Esophagus muscularis mucosa (tissue), 4 donors: ENCODE results near the gene ZDHHC4. TPM values are rescaled to one million over a fixed set of nuclear protein-coding genes. Genes with fewer than 3 reads are reported as not detected.
A peak's percentile ranks its signal among the peaks of the same experiment; 100 is the strongest.

Experiments used
- DNase-seq: peaks from one replicate; pipeline ENCODE4 v3.0.0-alpha.2; 2017; ENCODE audit errors: extremely low spot score
- H3K27ac ChIP-seq, 4 donors: fragments of 200-600 bp; sonication (generic); replicated peaks in 1 of 4; 1 replicate in 3 of 4; 2 replicates in 1 of 4; pipeline ENCODE4 v1.5.1; 2016 to 2019; ENCODE audit warnings: mild to moderate bottlenecking in 1 of 4
- H3K27me3 ChIP-seq, 4 donors: fragments of 200-600 bp; sonication (generic); one replicate each; pipeline versions ENCODE4 v1.5.1 to v1.6.0; 2016 to 2019
- H3K36me3 ChIP-seq, 4 donors: fragments of 200-600 bp; sonication (generic); one replicate each; pipeline ENCODE4 v1.5.1; 2016 to 2019
- H3K4me1 ChIP-seq, 4 donors: fragments of 200-600 bp; sonication (generic); one replicate each; pipeline ENCODE4 v1.5.1; 2016 to 2019
- H3K4me3 ChIP-seq, 4 donors: fragments of 200-600 bp; sonication (generic); 1 replicate in 2 of 4; 2 replicates in 2 of 4; pipeline ENCODE4 v1.5.1; 2016 to 2019; ENCODE audit warnings: mild to moderate bottlenecking in 4 of 4, moderate library complexity in 1 of 4
- H3K9me3 ChIP-seq, 4 donors: fragments of 200-600 bp; sonication (generic); 1 replicate in 3 of 4; 2 replicates in 1 of 4; pipeline ENCODE4 v1.5.1; 2016 to 2019
- EP300 ChIP-seq: sonication (generic); formaldehyde crosslinking; IDR thresholded peaks from one replicate; pipeline ENCODE4 v1.6.1; 2017; ENCODE audit warnings: antibody characterized with exemption
- POLR2A ChIP-seq: fragments of 450-650 bp; IDR thresholded peaks from one replicate; pipeline ENCODE4 v1.6.1; 2017; ENCODE audit warnings: antibody characterized with exemption, moderate library complexity, mild to moderate bottlenecking, low read depth
- POLR2AphosphoS5 ChIP-seq, 2 donors: sonication (generic); formaldehyde crosslinking; IDR thresholded peaks; one replicate each; pipeline ENCODE4 v1.6.1; 2017; ENCODE audit warnings: antibody characterized with exemption in 2 of 2
- WGBS: methylation state at CpG from one replicate; pipeline ENCODE4 v1.1.5; 2018; 5-methylcytosine and 5-hydroxymethylcytosine counted together
- intact Hi-C: fragments of 100-400 bp; cut with DNase I; formaldehyde crosslinking; loops from one replicate; pipeline ENCODE4 v1.15.1; 2023
- total RNA-seq, 4 donors: library from RNA; depleted of rRNA; stranded (reverse); fragments of >200 nt; gene quantifications; one replicate each; pipeline versions ENCODE4 v1.1.0 to v1.2.1, GENCODE V29; 2016
- TF ChIP-seq, protein P1 (sequence below), 3 experiments: fragments of 200-600 bp in 2 of 3; fragments of 450-650 bp in 1 of 3; sonication (generic) in 2 of 3; IDR thresholded peaks; one replicate each; pipeline ENCODE4 v1.5.1; 2017 to 2019; ENCODE audit warnings: antibody characterized with exemption in 3 of 3, mild to moderate bottlenecking in 2 of 3, moderate library complexity in 1 of 3

ZDHHC4 gene
- total RNA-seq, 4 donors from 2014 or later, result 41.5 to 57.4 (median 51.9) TPM

DNA sequence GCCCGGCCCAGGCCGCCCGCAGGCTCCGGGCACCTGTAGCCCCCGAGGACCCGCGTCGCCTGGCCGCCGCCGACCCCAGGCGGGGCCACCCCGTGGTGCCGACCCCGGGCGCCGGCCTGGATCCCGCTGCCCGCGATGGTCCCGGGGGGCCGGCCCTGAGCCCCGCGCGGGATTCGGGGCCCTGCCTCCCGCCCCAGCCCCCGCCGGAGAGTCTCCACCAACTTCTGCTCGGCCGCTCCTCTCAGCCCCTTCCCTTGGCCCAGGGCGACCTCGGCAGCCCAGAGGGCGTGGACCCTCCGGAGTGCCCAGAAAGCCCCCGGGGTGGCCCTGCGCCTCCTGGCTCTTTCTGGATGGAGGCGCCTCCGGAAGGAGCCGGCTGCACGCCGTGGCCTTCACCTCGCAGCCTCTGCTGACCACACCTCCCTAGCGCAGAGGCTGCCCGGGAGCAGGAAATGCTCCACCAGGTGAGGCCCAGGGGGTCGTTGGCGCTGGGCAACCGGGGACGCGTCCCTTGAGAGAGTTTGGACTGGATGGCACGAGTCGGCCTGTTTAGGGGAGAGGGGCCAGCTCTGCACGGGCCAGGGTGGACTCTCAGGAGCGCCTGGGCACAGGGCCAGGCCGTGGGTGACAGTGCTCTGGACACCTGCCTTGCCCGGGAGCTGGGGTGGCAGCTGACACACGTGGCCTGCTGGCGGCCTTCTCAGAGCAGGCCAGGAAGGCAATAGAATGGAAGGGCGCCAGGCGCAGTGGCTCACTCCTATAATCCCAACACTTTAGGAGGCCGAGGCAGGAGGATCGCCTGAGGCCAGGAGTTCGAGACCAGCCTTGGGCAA is 38.7 kb downstream of the ZDHHC4 start:
- Histone ChIP-seq H3K36me3 (peaks cover 0 to 18% (median 11%) of the 10 kb centered on the region in 4 donors), H3K4me3 (peak overlapping the region; percentile 71 to 81 (median 76)), H3K27me3 (no peaks in the 10 kb centered on the region), H3K9me3 (no peaks in the 10 kb centered on the region), H3K27ac (no peak overlapping the region), H3K4me1 (peaks cover 10 to 25% (median 22%) of the 10 kb centered on the region in 4 donors)
- intact Hi-C loops, result no loop called here
- no peak for TF ChIP-seq EP300
- TF ChIP-seq POLR2A, result no peak
- TF ChIP-seq, protein P1, sequence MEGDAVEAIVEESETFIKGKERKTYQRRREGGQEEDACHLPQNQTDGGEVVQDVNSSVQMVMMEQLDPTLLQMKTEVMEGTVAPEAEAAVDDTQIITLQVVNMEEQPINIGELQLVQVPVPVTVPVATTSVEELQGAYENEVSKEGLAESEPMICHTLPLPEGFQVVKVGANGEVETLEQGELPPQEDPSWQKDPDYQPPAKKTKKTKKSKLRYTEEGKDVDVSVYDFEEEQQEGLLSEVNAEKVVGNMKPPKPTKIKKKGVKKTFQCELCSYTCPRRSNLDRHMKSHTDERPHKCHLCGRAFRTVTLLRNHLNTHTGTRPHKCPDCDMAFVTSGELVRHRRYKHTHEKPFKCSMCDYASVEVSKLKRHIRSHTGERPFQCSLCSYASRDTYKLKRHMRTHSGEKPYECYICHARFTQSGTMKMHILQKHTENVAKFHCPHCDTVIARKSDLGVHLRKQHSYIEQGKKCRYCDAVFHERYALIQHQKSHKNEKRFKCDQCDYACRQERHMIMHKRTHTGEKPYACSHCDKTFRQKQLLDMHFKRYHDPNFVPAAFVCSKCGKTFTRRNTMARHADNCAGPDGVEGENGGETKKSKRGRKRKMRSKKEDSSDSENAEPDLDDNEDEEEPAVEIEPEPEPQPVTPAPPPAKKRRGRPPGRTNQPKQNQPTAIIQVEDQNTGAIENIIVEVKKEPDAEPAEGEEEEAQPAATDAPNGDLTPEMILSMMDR (IDR thresholded peaks at IDR 0.05), result no peak
- TF ChIP-seq POLR2AphosphoS5 (IDR thresholded peaks at IDR 0.05), result no peak
- 32% methylated on average over 20 of the region's 63 CpGs for WGBS
- DNase-seq, result no peak

- DNase-seq, result no peak
- no peak overlapping the region for H3K4me3 ChIP-seq
- intact Hi-C loops, result no loop called here
- peaks cover 10 to 25% (median 22%) of the 10 kb centered on the region in 4 donors for H3K4me1 ChIP-seq
- TF ChIP-seq POLR2AphosphoS5 (IDR thresholded peaks at IDR 0.05) (no peak), POLR2A (no peak), EP300 (no peak)
- TF ChIP-seq, protein P1 (IDR thresholded peaks at IDR 0.05), result no peak
- H3K27ac ChIP-seq, result no peak overlapping the region
- 84% methylated on average over 8 of the region's 20 CpGs for WGBS
- H3K27me3 ChIP-seq, result no peaks in the 10 kb centered on the region
- H3K9me3 ChIP-seq, result no peaks in the 10 kb centered on the region
- H3K36me3 ChIP-seq, result peaks cover 0 to 29% (median 22%) of the 10 kb centered on the region in 4 donors
Measured at GRCh38 chr7:6616854-6617643, 39.8 kb downstream of the ZDHHC4 start.

DNA sequence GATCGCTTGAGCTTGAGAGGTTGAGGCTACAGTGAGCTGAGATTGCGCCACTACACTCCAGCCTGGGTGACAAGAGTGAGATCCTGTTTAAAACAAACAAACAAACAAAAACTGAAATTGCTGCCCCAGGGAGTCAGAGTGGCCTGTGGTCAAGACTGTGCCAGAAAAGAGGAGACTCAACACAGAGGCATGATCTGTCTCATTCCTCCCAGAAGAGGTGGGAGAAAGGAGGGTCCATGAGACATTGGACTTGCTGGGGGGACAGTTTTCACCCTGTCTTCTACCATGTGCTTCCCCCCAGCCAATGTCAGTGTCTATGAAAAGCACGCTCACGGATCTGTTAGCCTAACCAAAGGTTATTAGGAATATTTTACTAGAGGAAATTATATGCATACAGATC is 41.4 kb downstream of the ZDHHC4 start:
- H3K27ac ChIP-seq, result no peak overlapping the region
- H3K4me1 ChIP-seq, result peaks cover 10 to 25% (median 22%) of the 10 kb centered on the region in 4 donors
- H3K4me3 ChIP-seq, result no peak overlapping the region
- 90% methylated on average over 4 of the region's 4 CpGs for WGBS
- peaks cover 9 to 45% (median 34%) of the 10 kb centered on the region in 4 donors for H3K36me3 ChIP-seq
- H3K27me3 ChIP-seq, result no peaks in the 10 kb centered on the region
- no peaks in the 10 kb centered on the region for H3K9me3 ChIP-seq
- no peak for DNase-seq
- TF ChIP-seq POLR2A (no peak), POLR2AphosphoS5 (IDR thresholded peaks at IDR 0.05) (no peak), EP300 (no peak)
- intact Hi-C loops, result no loop called here

DNA sequence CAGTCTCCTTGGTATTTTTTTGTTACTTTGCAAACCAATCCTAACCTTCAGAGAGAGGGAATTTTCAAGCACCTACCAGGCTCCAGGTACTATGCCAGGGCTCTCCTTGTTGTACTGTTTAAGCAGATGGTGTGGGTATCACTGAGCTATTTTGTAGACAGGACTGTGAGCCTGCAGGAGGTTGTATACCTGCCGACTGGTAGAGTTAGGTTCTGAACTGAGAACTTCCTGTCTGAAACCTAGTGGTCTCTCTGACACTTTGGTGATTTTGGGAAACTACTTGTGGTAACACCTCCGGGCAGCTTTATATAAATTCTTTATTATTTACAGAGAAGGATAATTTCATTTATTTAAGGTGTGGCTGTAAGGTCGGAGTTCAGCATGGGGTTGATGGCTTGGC is 42.7 kb downstream of the ZDHHC4 start:
- no peak for TF ChIP-seq POLR2AphosphoS5 (IDR thresholded peaks at IDR 0.05)
- TF ChIP-seq, protein P1 (IDR thresholded peaks at IDR 0.05), result no peak
- TF ChIP-seq POLR2A, result no peak
- TF ChIP-seq EP300, result no peak
- intact Hi-C loops, result no loop called here
- H3K36me3 ChIP-seq, result peaks cover 13 to 54% (median 41%) of the 10 kb centered on the region in 4 donors
- H3K27me3 ChIP-seq, result no peaks in the 10 kb centered on the region
- no peak overlapping the region for H3K4me3 ChIP-seq
- 89% methylated on average over 3 of the region's 3 CpGs for WGBS
- no peak for DNase-seq
- no peak overlapping the region for H3K27ac ChIP-seq
- H3K4me1 ChIP-seq, result peaks cover 9 to 21% (median 17%) of the 10 kb centered on the region in 4 donors
- H3K9me3 ChIP-seq, result no peaks in the 10 kb centered on the region
